Colonic mucosa (tissue), 4 donors: ENCODE data around the gene WWOX. TPM values are rescaled to one million over a fixed set of nuclear protein-coding genes. Genes with fewer than 3 reads are reported as not detected.

Experiments used
- DNase-seq: peaks from one replicate; pipeline ENCODE4 v3.0.0-alpha.2; 2020
- H3K27ac ChIP-seq: fragments of 200-600 bp; one replicate; pipeline ENCODE4 v1.8.0; 2021
- H3K27me3 ChIP-seq: fragments of 200-600 bp; one replicate; pipeline ENCODE4 v1.8.0; 2021
- H3K36me3 ChIP-seq: fragments of 200-600 bp; one replicate; pipeline ENCODE4 v1.8.0; 2021
- H3K4me1 ChIP-seq: fragments of 200-600 bp; one replicate; pipeline ENCODE4 v1.8.0; 2021; ENCODE audit warnings: mild to moderate bottlenecking
- H3K4me3 ChIP-seq: fragments of 200-600 bp; one replicate; pipeline ENCODE4 v1.8.0; 2021
- H3K9ac ChIP-seq, 2 donors: one replicate each; pipeline ENCODE4 v1.7.0; 2013; ENCODE audit warnings: control low read depth in 2 of 2, low read depth in 2 of 2, low read length in 2 of 2
- H3K9me3 ChIP-seq: fragments of 200-600 bp; one replicate; pipeline ENCODE4 v1.8.0; 2021
- CTCF ChIP-seq: fragments of 200-600 bp; IDR thresholded peaks from one replicate; pipeline ENCODE4 v1.8.0; 2022; ENCODE audit warnings: antibody characterized with exemption, mild to moderate bottlenecking
- intact Hi-C: fragments of 100-400 bp; cut with DNase I; formaldehyde crosslinking; loops from one replicate; pipeline ENCODE4 v1.14.1; 2022
- total RNA-seq, 2 donors: library from RNA; stranded (reverse); fragmentation: NEBNext Ultra II Directional in 1 of 2; extraction: Animal tissue kit (Norgen Biotek cat#: 25700) in 1 of 2; gene quantifications; one replicate each; pipeline ENCODE4 v1.2.1, GENCODE V29; 2021
- donor health status: healthy.
- donor health status: DM: no; HTN: no; CAD: no.
- donor health status: DM: no; HTN: no; CAD: no.

Gene WWOX
- total RNA-seq, 2 donors from 2014 or later = 7.2 to 11.0 TPM

- no peak overlapping the region for H3K4me3 ChIP-seq
- peak; percentile 41 for DNase-seq
These were observed 1162.1 kb downstream of the WWOX start for GRCh38 chr16:79261481-79261940.

GRCh38 chr16:79261944-79262552, 1162.6 kb downstream of the WWOX start:
- H3K36me3 ChIP-seq = no peaks in the 10 kb centered on the region
- H3K27ac ChIP-seq = no peak overlapping the region
- H3K4me3 ChIP-seq = no peak overlapping the region
- no peak overlapping the region for H3K9ac ChIP-seq
- no peaks in the 10 kb centered on the region for H3K27me3 ChIP-seq
- TF ChIP-seq CTCF = no peak
- intact Hi-C loops = no loop called here
- no peaks in the 10 kb centered on the region for H3K9me3 ChIP-seq
- no peaks in the 10 kb centered on the region for H3K4me1 ChIP-seq
- no peak for DNase-seq

More at GRCh38 chr16:79261481-79261940, 1162.1 kb downstream of the WWOX start:
- no peaks in the 10 kb centered on the region for H3K27me3 ChIP-seq
- no peaks in the 10 kb centered on the region for H3K9me3 ChIP-seq
- H3K36me3 ChIP-seq = no peaks in the 10 kb centered on the region
- no peaks in the 10 kb centered on the region for H3K4me1 ChIP-seq
- peak; percentile 41 for TF ChIP-seq CTCF
- intact Hi-C loops = no loop called here
- H3K27ac ChIP-seq = no peak overlapping the region
- no peak overlapping the region for H3K9ac ChIP-seq

Other genes starting within 250 kb of the WWOX start
- not detected for gene CLEC3A, start 77.1 kb upstream of the WWOX start, total RNA-seq